ENCODE measurements around the gene WDFY4. TPM values are rescaled to one million over a fixed set of nuclear protein-coding genes. Genes with fewer than 3 reads are reported as not detected.

The WDFY4 gene
- total RNA-seq, 1 donor from 2014 or later, result not detected

DNA sequence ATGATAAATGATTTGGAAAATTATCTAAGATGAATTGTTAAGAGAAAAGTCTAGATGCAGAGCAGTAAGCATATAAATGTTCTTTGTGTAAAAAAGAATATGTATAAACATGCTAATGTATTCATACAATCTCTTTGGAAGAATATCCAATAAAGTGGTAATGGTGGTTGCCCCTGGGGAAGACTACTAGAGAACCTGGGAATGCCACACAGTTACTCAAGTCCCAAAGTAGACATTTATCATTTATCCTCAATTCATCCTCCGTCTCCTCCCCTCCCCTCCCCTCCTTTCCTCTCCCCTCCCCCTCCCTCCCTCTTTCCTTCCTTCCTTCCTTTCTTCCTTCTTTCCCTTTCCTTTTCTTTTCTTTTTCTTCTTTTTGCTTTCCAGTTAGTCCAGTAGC is 203.3 kb downstream of the WDFY4 start:
- no peaks in the 10 kb centered on the region for H3K4me1 ChIP-seq
- Mint-ChIP-seq H3K27me3 (ENCODE audit: insufficient read depth, low read depth) (peaks cover 2% of the 10 kb centered on the region), H3K4me3 (no peak overlapping the region), H3K4me1 (peaks cover 4% of the 10 kb centered on the region), H3K9me3 (no peaks in the 10 kb centered on the region), H3K27ac (no peak overlapping the region), H3K36me3 (no peaks in the 10 kb centered on the region)
- H3K27me3 ChIP-seq, result no peaks in the 10 kb centered on the region
- TF ChIP-seq EZH2phosphoT487 (IDR thresholded peaks at IDR 0.05) (no peak), CTCF (IDR thresholded peaks at IDR 0.05) (no peak), EZH2 (IDR thresholded peaks at IDR 0.05) (no peak)
- no peaks in the 10 kb centered on the region for H4K20me1 ChIP-seq (ENCODE audit: low read depth)
- no peaks in the 10 kb centered on the region for H3K36me3 ChIP-seq
- no peak overlapping the region for H3K9ac ChIP-seq
- H3K4me3 ChIP-seq, result no peak overlapping the region
- no peak overlapping the region for H3K4me2 ChIP-seq
- DNase-seq (ENCODE audit: low spot score), result no peak
- no peaks in the 10 kb centered on the region for H3K9me3 ChIP-seq (ENCODE audit: low read depth)
- H2AFZ ChIP-seq (replicated peaks), result no peak overlapping the region
- H3K79me2 ChIP-seq (ENCODE audit: low read depth), result no peaks in the 10 kb centered on the region
- no peak overlapping the region for H3K27ac ChIP-seq
- no peaks in the 10 kb centered on the region for H3F3A ChIP-seq (ENCODE audit: low read depth)

- TF ChIP-seq EZH2phosphoT487 (IDR thresholded peaks at IDR 0.05) (no peak), EZH2 (IDR thresholded peaks at IDR 0.05) (no peak), CTCF (IDR thresholded peaks at IDR 0.05) (no peak)
- H2AFZ ChIP-seq (replicated peaks), result no peak overlapping the region
- H3K27me3 Mint-ChIP-seq (ENCODE audit: insufficient read depth, low read depth), result peaks cover 6% of the 10 kb centered on the region
- H3K4me1 ChIP-seq, result peaks cover 5% of the 10 kb centered on the region
- peak; percentile 31 for DNase-seq (ENCODE audit: low spot score)
- no peak overlapping the region for H3K4me3 Mint-ChIP-seq
- H3K79me2 ChIP-seq (ENCODE audit: low read depth), result no peaks in the 10 kb centered on the region
- no peaks in the 10 kb centered on the region for H3F3A ChIP-seq (ENCODE audit: low read depth)
- H3K27me3 ChIP-seq, result no peaks in the 10 kb centered on the region
- H3K4me2 ChIP-seq, result no peak overlapping the region
- no peaks in the 10 kb centered on the region for H3K9me3 ChIP-seq (ENCODE audit: low read depth)
- H3K27ac Mint-ChIP-seq, result no peak overlapping the region
- no peak overlapping the region for H3K27ac ChIP-seq
- H3K36me3 ChIP-seq, result no peaks in the 10 kb centered on the region
- H3K36me3 Mint-ChIP-seq, result no peaks in the 10 kb centered on the region
- H4K20me1 ChIP-seq (ENCODE audit: low read depth), result no peaks in the 10 kb centered on the region
- H3K9ac ChIP-seq, result no peak overlapping the region
- H3K4me1 Mint-ChIP-seq, result peaks cover 4% of the 10 kb centered on the region
- H3K9me3 Mint-ChIP-seq, result no peaks in the 10 kb centered on the region
- H3K4me3 ChIP-seq, result no peak overlapping the region
Measured at GRCh38 chr10:48890888-48891850, 206.5 kb downstream of the WDFY4 start.

DNA sequence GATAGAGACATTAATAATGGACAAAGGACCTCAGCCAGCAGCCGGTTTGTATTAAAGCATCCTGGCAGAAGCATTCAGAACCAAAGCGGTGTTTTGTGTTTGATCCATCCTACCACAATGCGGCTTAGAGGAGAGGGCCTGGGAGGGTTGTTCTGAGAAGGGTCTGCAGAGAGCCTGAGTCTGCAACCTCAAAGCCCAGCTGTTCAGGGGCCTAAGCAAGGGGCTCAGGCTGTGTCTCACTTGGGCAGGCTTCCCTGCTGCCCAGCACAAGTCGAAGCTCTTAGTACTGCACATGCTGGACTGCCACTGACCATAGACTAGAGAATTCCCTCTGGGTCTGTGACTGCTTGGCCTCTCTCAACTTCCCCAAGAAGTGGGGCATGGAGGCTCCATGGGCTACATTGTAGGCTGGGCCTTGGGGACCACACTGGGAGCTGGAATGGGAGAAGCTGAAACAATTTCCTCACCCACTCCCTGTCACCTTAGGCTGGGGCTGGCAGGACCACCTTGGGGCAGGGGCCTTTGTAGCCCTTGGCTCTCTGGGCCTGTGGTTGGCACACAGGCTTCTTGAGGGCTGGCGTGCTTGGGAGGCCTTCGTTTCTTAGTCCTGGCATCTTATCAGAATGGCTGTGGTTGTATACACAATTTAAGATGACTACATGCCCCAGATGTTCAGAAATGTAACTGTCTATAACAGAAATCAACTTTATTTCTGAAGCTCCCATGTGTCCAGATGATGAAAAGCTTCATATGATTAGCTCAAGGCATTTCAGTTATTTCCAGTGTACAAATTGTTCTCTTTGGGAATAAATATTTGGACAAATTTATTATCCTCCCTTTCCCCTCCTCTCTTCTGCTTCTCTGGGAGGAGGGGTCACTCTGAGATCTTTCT is 210.5 kb downstream of the WDFY4 start:
- no peak overlapping the region for H3K27ac ChIP-seq
- no peaks in the 10 kb centered on the region for H3K27me3 ChIP-seq

More for the DNA sequence above, 210.5 kb downstream of the WDFY4 start:
- no peaks in the 10 kb centered on the region for H4K20me1 ChIP-seq (ENCODE audit: low read depth)
- Mint-ChIP-seq H3K4me3 (no peak overlapping the region), H3K27ac (no peak overlapping the region), H3K9me3 (no peaks in the 10 kb centered on the region), H3K4me1 (peaks cover 4% of the 10 kb centered on the region), H3K27me3 (ENCODE audit: insufficient read depth, low read depth) (peaks cover 6% of the 10 kb centered on the region), H3K36me3 (no peaks in the 10 kb centered on the region)
- H3K79me2 ChIP-seq (ENCODE audit: low read depth), result no peaks in the 10 kb centered on the region
- no peaks in the 10 kb centered on the region for H3K36me3 ChIP-seq
- H3F3A ChIP-seq (ENCODE audit: low read depth), result no peaks in the 10 kb centered on the region
- H2AFZ ChIP-seq (replicated peaks), result no peak overlapping the region
- no peak overlapping the region for H3K9ac ChIP-seq
- no peaks in the 10 kb centered on the region for H3K9me3 ChIP-seq (ENCODE audit: low read depth)
- H3K4me2 ChIP-seq, result no peak overlapping the region
- H3K4me3 ChIP-seq, result no peak overlapping the region
- H3K4me1 ChIP-seq, result peaks cover 5% of the 10 kb centered on the region
- TF ChIP-seq EZH2phosphoT487 (IDR thresholded peaks at IDR 0.05) (no peak), CTCF (IDR thresholded peaks at IDR 0.05) (no peak), EZH2 (IDR thresholded peaks at IDR 0.05) (no peak)
- peak; percentile 13 for DNase-seq (ENCODE audit: low spot score)
